A204.1 (cell line): ENCODE measurements around the gene PHLPP2.

Source experiments
- FAIRE-seq: peaks from 2 replicates; lab custom pipeline; 2012; peaks lifted over from hg19 to GRCh38; lab: Jason Lieb, UNC

The PHLPP2 gene

DNA sequence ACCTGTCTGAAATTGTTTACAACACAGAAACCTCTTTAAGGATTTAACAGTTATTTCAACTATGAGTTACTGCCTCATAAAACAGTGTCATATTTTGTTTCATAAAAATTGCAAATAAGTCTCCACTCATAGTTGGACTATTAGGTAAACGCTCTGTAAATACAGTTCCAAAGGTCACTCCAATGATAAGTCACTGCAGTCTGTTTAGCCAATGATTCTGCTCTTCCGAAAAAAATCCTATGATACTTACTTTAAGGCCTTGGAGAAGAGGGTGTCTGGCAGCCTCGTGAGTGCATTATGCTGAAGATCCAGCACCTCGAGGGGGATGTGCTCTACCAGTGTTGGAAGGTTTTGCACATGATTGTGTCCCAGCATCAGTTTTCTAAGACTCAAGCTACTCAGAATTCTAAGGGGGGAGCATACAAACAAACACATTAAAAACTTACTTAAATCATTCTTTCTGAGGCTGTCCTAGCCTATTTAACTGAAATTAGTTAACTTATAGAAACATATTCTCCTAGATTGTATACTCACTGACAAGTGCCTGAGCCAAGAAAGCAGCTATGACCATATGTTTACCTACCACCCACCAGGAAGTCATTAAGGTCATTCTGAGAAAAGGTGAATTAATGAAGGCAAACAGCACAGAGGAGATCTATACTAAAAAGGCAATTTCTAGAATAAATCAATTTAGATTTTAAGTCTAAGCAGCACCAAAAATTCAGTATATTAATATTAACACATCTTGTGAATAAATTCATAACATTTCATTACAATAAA, 57.4 kb downstream of the PHLPP2 start:
- no peak for FAIRE-seq

DNA sequence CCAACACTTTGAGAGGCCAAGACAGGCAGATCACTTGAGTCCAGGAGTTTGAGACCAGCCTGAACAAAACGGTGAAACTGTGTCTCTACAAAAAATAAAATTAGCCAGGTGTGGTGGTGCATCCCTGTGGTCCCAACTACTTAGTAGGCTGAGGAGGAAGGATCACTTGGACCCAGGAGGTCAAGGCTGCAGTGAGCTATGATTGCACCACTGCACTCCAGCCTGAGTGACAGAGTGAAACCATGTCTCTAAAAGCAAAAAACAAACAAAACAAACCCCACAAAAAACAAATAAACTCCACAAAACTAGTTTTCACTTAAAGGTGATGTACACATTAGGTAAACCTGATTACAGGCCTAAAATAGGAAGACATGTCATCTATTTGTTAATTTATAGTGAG, 58.2 kb downstream of the PHLPP2 start:
- FAIRE-seq = no peak

GRCh38 chr16:71659471-71659870, 65.0 kb downstream of the PHLPP2 start:
- FAIRE-seq = no peak

DNA sequence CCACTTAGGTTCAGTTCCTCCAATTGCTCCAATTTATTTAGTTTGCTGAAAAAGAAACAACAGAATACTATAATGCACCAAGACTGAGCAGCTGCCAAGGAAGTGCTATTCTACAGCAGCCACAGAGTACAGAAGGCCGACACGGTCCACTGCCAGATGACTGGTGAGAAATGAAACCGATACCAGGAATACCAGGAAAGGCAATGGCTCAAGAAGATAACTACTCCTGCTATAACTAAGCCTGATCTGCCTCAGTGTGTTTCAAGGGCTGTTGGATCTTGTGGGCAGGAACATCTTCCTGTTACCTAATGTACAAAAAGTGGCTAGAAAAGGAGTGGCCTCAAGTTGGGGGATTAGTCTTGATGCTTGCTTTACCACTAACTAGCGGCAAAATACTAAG, 65.7 kb downstream of the PHLPP2 start:
- FAIRE-seq = no peak

DNA sequence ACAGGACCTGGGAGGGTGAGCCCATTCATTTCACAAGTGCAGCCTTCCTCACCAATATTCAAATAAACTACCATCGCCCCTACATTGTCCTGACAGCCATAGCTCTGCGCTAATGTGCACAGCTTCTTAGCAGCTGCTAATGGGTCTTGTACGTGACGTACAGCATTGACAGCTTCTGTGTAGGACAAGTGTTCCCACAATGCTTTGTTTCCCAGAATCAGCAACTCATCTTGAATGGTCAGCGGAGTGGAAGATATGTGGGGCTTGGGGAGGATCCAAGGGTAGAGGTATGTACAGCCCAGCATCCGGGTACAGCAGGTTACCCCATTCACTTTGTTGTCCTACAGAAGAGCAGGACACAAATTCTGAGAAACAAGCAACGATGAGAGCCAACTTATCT, 74.8 kb downstream of the PHLPP2 start:
- FAIRE-seq = no peak

DNA sequence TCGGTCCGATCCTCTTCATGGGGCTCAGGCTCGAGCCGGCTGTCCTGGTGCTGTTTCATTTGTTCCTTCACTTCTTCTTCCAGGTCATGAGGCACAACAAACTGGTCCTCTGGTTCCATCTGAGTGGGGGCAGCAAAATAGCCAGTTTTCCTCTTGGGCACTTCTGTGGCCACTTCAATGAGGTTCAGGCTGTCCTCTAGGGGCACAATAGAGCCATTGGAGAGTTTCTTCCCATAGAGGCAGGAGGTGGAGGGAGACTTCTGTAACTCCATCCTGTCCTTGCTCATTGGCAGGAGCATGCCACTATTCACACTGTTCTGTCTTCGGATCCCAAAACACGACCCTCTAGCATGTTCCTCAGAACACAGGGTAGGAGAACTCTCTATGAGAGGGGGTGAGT, 75.6 kb downstream of the PHLPP2 start:
- FAIRE-seq = no peak

GRCh38 chr16:71648162-71648561, 76.3 kb downstream of the PHLPP2 start:
- no peak for FAIRE-seq

GRCh38 chr16:71647391-71647790, 77.1 kb downstream of the PHLPP2 start:
- FAIRE-seq = no peak

DNA sequence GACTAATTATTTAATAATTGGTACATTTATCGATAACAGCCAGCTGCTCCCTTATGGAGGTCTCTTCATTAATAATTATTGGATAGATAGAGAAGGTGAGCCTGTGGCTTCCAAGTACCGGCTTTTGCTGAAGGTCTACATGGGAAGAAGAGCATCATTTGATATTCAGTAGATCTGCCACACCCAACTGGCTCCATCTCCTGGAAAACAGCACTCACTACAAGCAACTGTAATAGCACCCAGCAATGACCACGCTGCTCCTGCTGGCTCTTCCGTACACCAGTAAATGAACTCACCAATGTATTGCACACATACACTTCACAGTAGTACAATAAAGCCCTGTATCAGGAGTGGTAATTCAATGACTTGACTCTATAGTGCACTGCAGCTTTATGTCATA, 79.1 kb downstream of the PHLPP2 start:
- no peak for FAIRE-seq

DNA sequence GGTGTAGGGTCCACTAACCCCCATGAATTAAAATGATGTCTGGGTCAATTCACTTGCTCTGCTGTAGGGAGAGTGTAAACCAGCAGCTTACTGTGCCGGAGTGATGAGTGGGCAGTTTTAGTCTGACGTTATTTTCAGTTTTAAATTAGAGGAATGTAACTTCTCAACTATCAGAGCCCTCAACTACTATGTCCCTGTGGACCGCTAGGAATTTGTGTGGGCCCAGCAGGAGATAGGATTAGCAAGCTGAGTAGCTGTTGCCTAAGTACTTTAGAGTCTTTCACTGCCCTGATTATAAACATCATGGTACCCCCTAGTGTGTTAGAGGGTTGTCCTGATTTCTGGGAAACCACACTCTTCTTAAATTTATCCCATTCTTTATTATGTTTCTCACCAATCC, 87.1 kb downstream of the PHLPP2 start:
- no peak for FAIRE-seq

- no peak for FAIRE-seq
Measured at GRCh38 chr16:71635632-71636031, 88.9 kb downstream of the PHLPP2 start.

DNA sequence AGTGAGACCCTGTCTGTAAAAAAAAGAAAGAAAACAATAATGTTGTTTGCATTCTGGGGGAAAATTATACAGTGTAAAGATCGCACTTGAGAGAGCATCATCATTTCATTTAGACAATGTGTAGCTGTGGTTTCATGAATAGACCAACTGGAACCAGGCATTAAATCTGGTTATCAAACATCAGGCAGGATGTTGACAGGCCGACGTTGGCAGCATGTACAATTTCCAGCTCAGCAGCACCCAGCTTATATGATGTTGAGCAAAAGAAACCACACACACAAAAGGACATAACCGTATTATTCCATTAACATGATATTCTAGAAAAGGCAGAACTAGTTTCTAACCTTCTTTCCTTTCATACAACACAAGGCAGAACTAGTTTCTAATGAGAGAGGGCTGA, 92.7 kb downstream of the PHLPP2 start:
- no peak for FAIRE-seq

DNA sequence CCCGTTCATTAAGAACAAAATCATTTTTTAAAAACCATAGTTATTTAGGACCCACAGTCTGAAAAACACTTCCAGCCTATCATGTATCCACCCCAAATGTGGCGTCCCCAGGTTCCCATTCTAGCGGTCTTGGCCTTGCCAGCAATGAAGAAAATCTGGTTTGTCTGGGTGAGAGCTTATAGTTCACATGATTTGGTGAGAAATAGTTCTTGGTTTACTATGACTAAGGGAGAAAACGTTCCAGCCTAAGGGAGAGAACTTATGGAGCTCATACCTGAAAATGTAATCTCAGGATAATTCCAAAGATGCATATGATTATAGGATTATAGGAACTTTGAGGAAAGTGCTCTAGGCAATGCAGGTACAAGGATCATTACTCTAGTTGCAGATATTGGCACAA, 93.7 kb downstream of the PHLPP2 start:
- no peak for FAIRE-seq

GRCh38 chr16:71629278-71630016, 95.1 kb downstream of the PHLPP2 start:
- no peak for FAIRE-seq

DNA sequence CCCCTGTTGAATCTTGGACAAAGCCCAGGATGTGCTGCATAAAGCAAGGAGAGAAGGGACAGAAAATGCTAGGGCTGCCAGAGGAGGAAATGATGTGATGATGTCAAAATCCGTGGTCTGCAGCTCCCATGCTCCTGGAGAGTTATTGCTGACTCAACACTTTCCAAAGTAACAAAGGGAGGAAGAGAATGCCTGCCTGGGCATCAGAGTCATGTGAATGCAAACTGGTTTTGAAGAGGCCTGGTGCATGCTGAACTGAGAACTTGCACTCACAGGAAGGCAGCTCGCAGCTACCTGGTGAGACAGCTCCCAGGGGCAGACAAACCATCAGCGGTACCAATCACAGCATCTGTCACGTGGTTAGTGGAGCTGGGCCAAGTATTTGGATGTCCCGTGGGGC, 95.7 kb downstream of the PHLPP2 start:
- no peak for FAIRE-seq

GRCh38 chr16:71627731-71628181, 96.7 kb downstream of the PHLPP2 start:
- FAIRE-seq = no peak

- FAIRE-seq = no peak
Measured at GRCh38 chr16:71626858-71627213, 97.7 kb downstream of the PHLPP2 start.

GRCh38 chr16:71626018-71626857, 98.3 kb downstream of the PHLPP2 start, which contains the start of gene MARVELD3:
Gene MARVELD3, plus strand, starts transcription at chr16:71626184. Its CDS starts 46 bp downstream, at chr16:71626230.
- FAIRE-seq = no peak

DNA sequence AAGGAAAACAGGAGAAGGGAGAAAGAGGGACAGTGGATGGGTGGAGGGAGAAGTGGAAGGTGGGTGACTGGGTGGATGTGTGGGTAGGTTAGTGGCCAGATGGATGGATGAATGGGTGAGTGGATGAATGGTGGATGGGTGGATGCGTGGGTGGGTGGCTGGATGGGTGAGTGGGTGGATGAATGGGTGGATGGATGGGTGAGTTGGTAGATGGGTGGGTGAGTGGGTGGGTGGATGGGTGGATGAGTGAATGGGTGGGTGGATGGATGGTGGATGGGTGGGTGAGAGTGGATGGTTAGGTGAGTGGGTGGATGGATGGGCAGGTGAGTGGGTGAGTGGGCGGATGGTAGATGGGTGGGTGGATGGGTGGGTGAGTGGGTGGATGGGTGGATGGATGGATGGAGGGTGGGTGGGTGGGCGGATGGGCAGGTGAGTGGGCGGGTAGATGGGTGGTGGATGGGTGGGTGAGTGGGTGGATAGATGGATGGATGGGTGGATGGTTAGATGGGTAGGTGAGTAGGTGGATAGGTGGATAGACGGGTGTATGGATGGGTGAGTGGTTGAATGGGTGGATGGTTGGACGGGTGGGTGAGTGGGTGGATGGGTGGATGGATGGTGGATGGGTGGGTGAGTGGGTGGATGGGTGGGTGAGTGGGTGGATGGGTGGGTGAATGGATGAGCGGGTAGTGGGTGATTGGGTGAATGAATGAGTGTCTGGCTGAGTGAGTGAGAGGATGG, 99.2 kb downstream of the PHLPP2 start:
- FAIRE-seq = no peak

DNA sequence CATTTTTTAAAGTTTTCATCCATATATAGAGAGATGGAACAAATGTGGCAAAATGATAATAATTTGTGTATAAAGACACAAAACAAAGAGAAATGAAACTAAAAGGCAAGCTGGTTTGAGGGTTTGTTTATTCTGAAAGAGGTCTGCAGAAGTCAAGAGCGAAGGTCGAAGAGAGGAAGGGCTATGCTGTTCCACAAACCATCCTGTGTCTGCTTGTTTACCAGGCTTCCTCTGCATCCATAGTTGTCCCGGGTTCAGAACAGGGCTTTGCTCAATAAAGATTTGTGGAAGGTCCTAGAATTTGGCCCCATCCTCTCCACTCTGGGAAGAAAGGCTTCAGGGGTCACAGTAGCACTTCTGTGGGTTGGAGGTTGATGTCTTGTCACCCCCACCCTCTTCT, 100.9 kb downstream of the PHLPP2 start:
- FAIRE-seq = no peak

DNA sequence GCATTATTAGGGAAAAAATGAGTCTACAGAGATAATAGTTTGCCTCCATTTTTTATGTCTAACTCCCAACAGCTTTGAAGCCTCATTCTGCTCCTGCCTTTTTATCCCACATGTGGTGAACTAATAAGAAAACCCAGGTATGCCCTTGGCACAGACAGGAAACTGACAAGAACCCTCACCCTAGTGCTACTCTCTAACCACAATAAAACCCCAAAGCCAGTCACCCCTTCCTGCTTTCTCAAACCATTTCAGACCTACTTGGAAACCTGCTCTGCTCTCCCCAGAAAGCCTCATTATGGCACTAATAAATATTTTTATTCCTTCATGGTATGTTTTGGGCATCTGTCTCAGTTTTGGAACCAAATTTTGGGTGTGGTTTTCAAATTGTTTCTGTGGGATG, 102.4 kb downstream of the PHLPP2 start:
- no peak for FAIRE-seq

DNA sequence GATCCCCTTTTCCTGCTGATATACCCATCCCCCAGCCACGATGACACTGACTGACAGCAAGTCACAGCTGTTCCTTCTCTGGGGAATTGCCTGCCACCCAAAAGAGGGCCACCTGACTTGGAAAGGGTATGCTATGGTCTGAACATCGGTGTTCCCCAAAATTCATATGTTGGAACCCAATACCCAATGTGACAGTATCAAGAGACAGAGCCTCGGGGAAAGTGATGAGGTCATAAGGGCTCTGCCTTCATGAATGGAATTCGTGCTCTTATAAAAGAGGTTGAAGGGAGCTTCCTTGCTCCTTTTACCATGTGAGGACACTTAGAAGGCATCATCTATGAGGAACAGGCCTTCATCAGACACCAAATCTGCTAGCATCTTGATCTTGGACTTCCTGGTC, 106.1 kb downstream of the PHLPP2 start:
- FAIRE-seq = no peak
